ENCODE data around the gene TMED4.
"Not testable (repeated sequence)": the region's sequence is repeated elsewhere in the genome, so short reads cannot be mapped to it uniquely, and the experiment has no call there.

- TF ChIP-seq, protein P1, sequence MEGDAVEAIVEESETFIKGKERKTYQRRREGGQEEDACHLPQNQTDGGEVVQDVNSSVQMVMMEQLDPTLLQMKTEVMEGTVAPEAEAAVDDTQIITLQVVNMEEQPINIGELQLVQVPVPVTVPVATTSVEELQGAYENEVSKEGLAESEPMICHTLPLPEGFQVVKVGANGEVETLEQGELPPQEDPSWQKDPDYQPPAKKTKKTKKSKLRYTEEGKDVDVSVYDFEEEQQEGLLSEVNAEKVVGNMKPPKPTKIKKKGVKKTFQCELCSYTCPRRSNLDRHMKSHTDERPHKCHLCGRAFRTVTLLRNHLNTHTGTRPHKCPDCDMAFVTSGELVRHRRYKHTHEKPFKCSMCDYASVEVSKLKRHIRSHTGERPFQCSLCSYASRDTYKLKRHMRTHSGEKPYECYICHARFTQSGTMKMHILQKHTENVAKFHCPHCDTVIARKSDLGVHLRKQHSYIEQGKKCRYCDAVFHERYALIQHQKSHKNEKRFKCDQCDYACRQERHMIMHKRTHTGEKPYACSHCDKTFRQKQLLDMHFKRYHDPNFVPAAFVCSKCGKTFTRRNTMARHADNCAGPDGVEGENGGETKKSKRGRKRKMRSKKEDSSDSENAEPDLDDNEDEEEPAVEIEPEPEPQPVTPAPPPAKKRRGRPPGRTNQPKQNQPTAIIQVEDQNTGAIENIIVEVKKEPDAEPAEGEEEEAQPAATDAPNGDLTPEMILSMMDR (IDR thresholded peaks at IDR 0.05), result not testable (repeated sequence)
- TF ChIP-seq POLR2A, POLR2AphosphoS5, EP300 (IDR thresholded peaks at IDR 0.05): not testable (repeated sequence)
Observed at GRCh38 chr7:44562622-44562962, 19.4 kb downstream of the TMED4 start.

Measured in suprapubic skin (tissue), 4 donors.